Measurements from ENCODE around the gene HGFAC.
A peak's percentile ranks its signal among the peaks of the same experiment; 100 is the strongest.

Gene HGFAC

GRCh38 chr4:3463556-3464348 lies 22.0 kb downstream of the HGFAC start:
- Histone ChIP-seq H3K4me3 (ENCODE audit: insufficient read depth in 1 of 2, low read depth in 1 of 2, low read length in 2 of 2) (peak overlapping the region in 1 of 2 experiments; percentile 43), H3K79me1 (replicated peaks; ENCODE audit: low read length, poor library complexity, severe bottlenecking) (no peaks in the 10 kb centered on the region), H3K4me2 (ENCODE audit: low read length, poor library complexity, severe bottlenecking) (no peak overlapping the region), H2BK12ac (ENCODE audit: low read length in 2 of 2) (no peak overlapping the region), H3K4me1 (ENCODE audit: control insufficient read depth, insufficient read depth, low read depth, low read length) (peaks cover 15% of the 10 kb centered on the region), H4K91ac (ENCODE audit: low read length) (peak overlapping the region; percentile 15), H3K9ac (ENCODE audit: low read length) (no peak overlapping the region), H2BK120ac (ENCODE audit: low read depth, low read length) (no peak overlapping the region), H3K4ac (ENCODE audit: low read depth in 1 of 2, low read length in 2 of 2) (no peak overlapping the region), H3K14ac (ENCODE audit: low read length in 2 of 2) (peak overlapping the region in 1 of 2 experiments; percentile 7), H3K36me3 (ENCODE audit: control insufficient read depth in 1 of 2, insufficient read depth in 2 of 2, low read depth in 1 of 2, low read length in 2 of 2) (no peaks in the 10 kb centered on the region), H2AFZ (ENCODE audit: low read depth, low read length) (no peak overlapping the region), H3K27me3 (ENCODE audit: control insufficient read depth in 1 of 2, insufficient read depth in 1 of 2, low read length in 2 of 2) (peaks cover 46 to 69% of the 10 kb centered on the region in 2 experiments), H3K23ac (ENCODE audit: low read length in 2 of 2) (no peak overlapping the region), H3K9me3 (ENCODE audit: control insufficient read depth, low read length) (no peaks in the 10 kb centered on the region), H4K8ac (ENCODE audit: low read length) (no peak overlapping the region), H3K27ac (ENCODE audit: low read length, poor library complexity, severe bottlenecking) (no peak overlapping the region), H2AK5ac (ENCODE audit: low read length, severe bottlenecking) (no peak overlapping the region), H3K18ac (ENCODE audit: low read depth in 1 of 2, low read length in 2 of 2) (no peak overlapping the region), H2BK5ac (ENCODE audit: low read depth, low read length, poor library complexity, severe bottlenecking) (no peak overlapping the region), H2BK15ac (ENCODE audit: low read depth, poor library complexity, severe bottlenecking) (no peak overlapping the region)
- no peak for DNase-seq
- WGBS = 54% methylated on average over 43 of the region's 43 CpGs

DNA sequence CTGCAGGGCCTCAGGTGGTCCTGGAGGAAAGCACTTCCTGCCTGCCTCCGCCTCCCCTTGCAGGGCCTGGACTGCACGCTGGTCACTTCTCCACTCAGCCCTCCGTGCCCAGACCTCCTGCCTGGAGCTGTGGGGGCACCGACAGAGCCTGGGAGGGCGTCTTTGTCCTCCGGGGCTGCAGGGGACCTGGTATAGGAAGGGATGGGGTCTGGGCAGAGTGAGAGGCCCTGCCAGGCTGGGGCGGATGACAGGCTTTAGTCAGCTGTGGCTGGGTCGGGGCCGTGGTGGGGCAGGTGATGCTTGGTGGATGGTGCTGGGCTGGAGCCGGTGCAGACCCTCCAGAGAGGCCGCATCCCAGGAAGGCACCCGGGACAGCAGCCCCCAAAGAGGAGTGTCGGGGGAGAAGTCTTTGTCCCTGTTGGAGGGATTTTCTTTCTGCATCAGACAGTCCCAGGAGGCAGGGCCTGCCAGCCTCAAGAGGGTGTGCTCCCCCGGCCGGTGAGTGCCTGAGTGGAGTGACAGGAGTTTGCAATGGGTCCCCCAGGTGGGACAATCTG lies 22.7 kb downstream of the HGFAC start:
- DNase-seq = no peak

DNA sequence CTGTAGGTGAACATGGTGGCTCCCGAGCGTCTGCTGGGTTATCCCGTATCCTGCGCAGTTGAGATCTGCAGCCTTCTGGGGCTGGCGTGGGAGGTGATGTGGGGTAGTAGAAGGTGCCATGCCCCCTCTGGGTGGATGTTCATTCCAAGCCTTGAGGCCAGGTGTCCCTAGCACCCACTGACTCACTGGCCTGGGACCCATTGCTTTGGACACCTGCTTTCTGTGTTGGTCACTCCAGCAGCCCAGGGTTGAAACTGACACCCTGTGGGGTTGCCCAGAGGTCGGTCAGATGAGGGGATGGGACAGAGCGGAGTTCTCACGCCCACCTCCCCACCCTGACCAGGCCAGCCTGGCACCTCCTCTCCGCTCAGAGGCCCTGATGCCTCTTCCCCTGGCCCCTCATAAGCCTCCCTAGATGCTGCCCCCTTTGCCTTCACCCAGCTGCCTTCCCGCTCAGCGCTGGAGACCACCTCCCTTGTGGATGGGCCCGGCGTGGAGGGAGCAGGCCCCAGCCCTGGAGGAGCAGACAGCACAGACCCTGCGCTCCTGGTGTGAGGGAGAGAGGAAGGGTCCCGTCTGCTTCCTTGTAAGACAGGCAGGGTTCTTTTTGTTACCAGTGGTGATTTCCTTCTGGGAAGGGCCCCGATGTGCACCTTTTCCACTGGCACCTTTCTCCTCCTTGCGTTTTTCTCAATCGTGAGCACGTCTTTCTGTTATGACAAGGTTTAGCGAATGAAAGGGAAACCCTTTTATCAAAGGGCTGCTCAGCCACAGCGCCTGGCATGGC lies 23.3 kb downstream of the HGFAC start:
- no peak overlapping the region for H3K4ac ChIP-seq (ENCODE audit: low read depth in 1 of 2, low read length in 2 of 2)
- H2BK12ac ChIP-seq (ENCODE audit: low read length in 2 of 2) = no peak overlapping the region
- 92% methylated on average over 19 of the region's 21 CpGs for WGBS
- no peaks in the 10 kb centered on the region for H3K36me3 ChIP-seq (ENCODE audit: control insufficient read depth in 1 of 2, insufficient read depth in 2 of 2, low read depth in 1 of 2, low read length in 2 of 2)
- H3K18ac ChIP-seq (ENCODE audit: low read depth in 1 of 2, low read length in 2 of 2) = no peak overlapping the region
- H2AK5ac ChIP-seq (ENCODE audit: low read length, severe bottlenecking) = no peak overlapping the region
- H2AFZ ChIP-seq (ENCODE audit: low read depth, low read length) = no peak overlapping the region
- no peak overlapping the region for H3K4me3 ChIP-seq (ENCODE audit: insufficient read depth in 1 of 2, low read depth in 1 of 2, low read length in 2 of 2)
- H3K9me3 ChIP-seq (ENCODE audit: control insufficient read depth, low read length) = no peaks in the 10 kb centered on the region
- H4K8ac ChIP-seq (ENCODE audit: low read length) = no peak overlapping the region
- no peak overlapping the region for H3K14ac ChIP-seq (ENCODE audit: low read length in 2 of 2)
- H3K9ac ChIP-seq (ENCODE audit: low read length) = no peak overlapping the region
- no peak overlapping the region for H2BK5ac ChIP-seq (ENCODE audit: low read depth, low read length, poor library complexity, severe bottlenecking)
- peaks cover 15% of the 10 kb centered on the region for H3K4me1 ChIP-seq (ENCODE audit: control insufficient read depth, insufficient read depth, low read depth, low read length)
- peaks cover 45 to 72% of the 10 kb centered on the region in 2 experiments for H3K27me3 ChIP-seq (ENCODE audit: control insufficient read depth in 1 of 2, insufficient read depth in 1 of 2, low read length in 2 of 2)
- no peak overlapping the region for H2BK15ac ChIP-seq (ENCODE audit: low read depth, poor library complexity, severe bottlenecking)
- H3K4me2 ChIP-seq (ENCODE audit: low read length, poor library complexity, severe bottlenecking) = no peak overlapping the region
- H4K91ac ChIP-seq (ENCODE audit: low read length) = no peak overlapping the region
- H3K79me1 ChIP-seq (replicated peaks; ENCODE audit: low read length, poor library complexity, severe bottlenecking) = no peaks in the 10 kb centered on the region
- H3K23ac ChIP-seq (ENCODE audit: low read length in 2 of 2) = no peak overlapping the region
- DNase-seq = no peak
- no peak overlapping the region for H2BK120ac ChIP-seq (ENCODE audit: low read depth, low read length)
- no peak overlapping the region for H3K27ac ChIP-seq (ENCODE audit: low read length, poor library complexity, severe bottlenecking)

More for the DNA sequence above, 22.7 kb downstream of the HGFAC start:
- H3K4me3 ChIP-seq (ENCODE audit: insufficient read depth in 1 of 2, low read depth in 1 of 2, low read length in 2 of 2) = no peak overlapping the region
- no peak overlapping the region for H2BK15ac ChIP-seq (ENCODE audit: low read depth, poor library complexity, severe bottlenecking)
- no peak overlapping the region for H2BK5ac ChIP-seq (ENCODE audit: low read depth, low read length, poor library complexity, severe bottlenecking)
- H3K14ac ChIP-seq (ENCODE audit: low read length in 2 of 2) = peak overlapping the region in 1 of 2 experiments; percentile 7
- H3K36me3 ChIP-seq (ENCODE audit: control insufficient read depth in 1 of 2, insufficient read depth in 2 of 2, low read depth in 1 of 2, low read length in 2 of 2) = no peaks in the 10 kb centered on the region
- no peak overlapping the region for H3K23ac ChIP-seq (ENCODE audit: low read length in 2 of 2)
- peaks cover 15% of the 10 kb centered on the region for H3K4me1 ChIP-seq (ENCODE audit: control insufficient read depth, insufficient read depth, low read depth, low read length)
- H2AK5ac ChIP-seq (ENCODE audit: low read length, severe bottlenecking) = no peak overlapping the region
- H3K79me1 ChIP-seq (replicated peaks; ENCODE audit: low read length, poor library complexity, severe bottlenecking) = no peaks in the 10 kb centered on the region
- no peak overlapping the region for H3K27ac ChIP-seq (ENCODE audit: low read length, poor library complexity, severe bottlenecking)
- H3K9ac ChIP-seq (ENCODE audit: low read length) = no peak overlapping the region
- no peak overlapping the region for H2BK12ac ChIP-seq (ENCODE audit: low read length in 2 of 2)
- H2AFZ ChIP-seq (ENCODE audit: low read depth, low read length) = no peak overlapping the region
- no peaks in the 10 kb centered on the region for H3K9me3 ChIP-seq (ENCODE audit: control insufficient read depth, low read length)
- H3K18ac ChIP-seq (ENCODE audit: low read depth in 1 of 2, low read length in 2 of 2) = no peak overlapping the region
- H4K91ac ChIP-seq (ENCODE audit: low read length) = no peak overlapping the region
- H3K27me3 ChIP-seq (ENCODE audit: control insufficient read depth in 1 of 2, insufficient read depth in 1 of 2, low read length in 2 of 2) = peaks cover 46 to 69% of the 10 kb centered on the region in 2 experiments
- H2BK120ac ChIP-seq (ENCODE audit: low read depth, low read length) = no peak overlapping the region
- 84% methylated on average over 15 of the region's 15 CpGs for WGBS
- H4K8ac ChIP-seq (ENCODE audit: low read length) = no peak overlapping the region
- H3K4me2 ChIP-seq (ENCODE audit: low read length, poor library complexity, severe bottlenecking) = no peak overlapping the region
- H3K4ac ChIP-seq (ENCODE audit: low read depth in 1 of 2, low read length in 2 of 2) = no peak overlapping the region
